Thyroid gland (tissue), 4 donors: ENCODE data around the gene GYPC. TPM values are rescaled to one million over a fixed set of nuclear protein-coding genes. Genes with fewer than 3 reads are reported as not detected.

Source experiments
- DNase-seq, 2 donors: peaks; one replicate each; pipeline ENCODE4 v3.0.0-alpha.2; 2019
- H3K27ac ChIP-seq, 3 donors: fragments of 200-600 bp; sonication (generic); 1 replicate in 2 of 3; 2 replicates in 1 of 3; pipeline ENCODE4 v1.5.1; 2016 to 2019; ENCODE audit warnings: mild to moderate bottlenecking in 1 of 3, moderate library complexity in 1 of 3
- H3K27me3 ChIP-seq: fragments of 200-600 bp; sonication (generic); one replicate; pipeline ENCODE4 v1.5.1; 2019
- H3K36me3 ChIP-seq, 2 donors: fragments of 200-600 bp; sonication (generic); one replicate each; pipeline ENCODE4 v1.5.1; 2016 to 2019
- H3K4me1 ChIP-seq, 2 donors: fragments of 200-600 bp; sonication (generic); one replicate each; pipeline ENCODE4 v1.5.1; 2017 to 2019
- H3K4me3 ChIP-seq, 3 donors: fragments of 200-600 bp; sonication (generic); replicated peaks in 1 of 3; 1 replicate in 2 of 3; 2 replicates in 1 of 3; pipeline ENCODE4 v1.5.1; 2016; ENCODE audit warnings: mild to moderate bottlenecking in 1 of 3
- H3K9me3 ChIP-seq: fragments of 200-600 bp; sonication (generic); one replicate; pipeline ENCODE4 v1.5.1; 2017
- CTCF ChIP-seq, 6 experiments: fragments of 200-600 bp in 3 of 6; fragments of 450-650 bp in 3 of 6; sonication (generic) in 3 of 6; IDR thresholded peaks; one replicate each; pipeline ENCODE4 v1.5.1; 2016 to 2019; ENCODE audit warnings: antibody characterized with exemption in 6 of 6, mild to moderate bottlenecking in 2 of 6, inconsistent platforms in 1 of 6, moderate library complexity in 1 of 6
- POLR2A ChIP-seq, 2 donors: fragments of 450-650 bp; IDR thresholded peaks; one replicate each; pipeline ENCODE4 v1.6.1; 2017; ENCODE audit warnings: antibody characterized with exemption in 2 of 2, mild to moderate bottlenecking in 2 of 2, moderate library complexity in 1 of 2
- WGBS, 2 donors: methylation state at CpG; one replicate each; pipeline ENCODE4 v1.1.5; 2017; 5-methylcytosine and 5-hydroxymethylcytosine counted together
- intact Hi-C: fragments of 100-400 bp; cut with DNase I; formaldehyde crosslinking; loops from one replicate; pipeline ENCODE4 v1.15.1; 2023
- total RNA-seq, 4 donors: library from RNA; depleted of rRNA; stranded (reverse); fragments of >200 nt; gene quantifications; one replicate each; pipeline ENCODE4 v1.2.3, GENCODE V29; 2016

GYPC gene
- total RNA-seq, 4 donors from 2014 or later: 17.1 to 83.6 (median 42.5) TPM

- Histone ChIP-seq H3K27ac (no peak overlapping the region), H3K4me3 (no peak overlapping the region), H3K4me1 (peaks cover 0 to 19% of the 10 kb centered on the region in 2 donors), H3K27me3 (no peaks in the 10 kb centered on the region), H3K9me3 (no peaks in the 10 kb centered on the region), H3K36me3 (no peaks in the 10 kb centered on the region)
- no peak for DNase-seq
- intact Hi-C loops: no loop called here
- no peak for TF ChIP-seq CTCF (IDR thresholded peaks at IDR 0.05)
- TF ChIP-seq POLR2A (IDR thresholded peaks at IDR 0.05): no peak
- 91 to 93% methylated on average over 8 to 10 of the region's 10 CpGs for WGBS, 2 donors
These were observed 5.9 kb downstream of the GYPC start for GRCh38 chr2:126661702-126662500.

GRCh38 chr2:126662621-126663020 lies 6.7 kb downstream of the GYPC start:
- H3K27me3 ChIP-seq: no peaks in the 10 kb centered on the region
- no peak overlapping the region for H3K4me3 ChIP-seq
- WGBS, 2 donors: 77 to 78% methylated on average over 7 of the region's 7 CpGs
- DNase-seq: no peak
- intact Hi-C loops: no loop called here
- no peak overlapping the region for H3K27ac ChIP-seq
- H3K4me1 ChIP-seq: peaks cover 0 to 19% of the 10 kb centered on the region in 2 donors
- no peaks in the 10 kb centered on the region for H3K36me3 ChIP-seq
- TF ChIP-seq CTCF (IDR thresholded peaks at IDR 0.05): no peak
- no peak for TF ChIP-seq POLR2A (IDR thresholded peaks at IDR 0.05)
- no peaks in the 10 kb centered on the region for H3K9me3 ChIP-seq

- intact Hi-C loops: no loop called here
These were observed 7.4 kb downstream of the GYPC start for GRCh38 chr2:126663184-126663963.

GRCh38 chr2:126664234-126664633 lies 8.3 kb downstream of the GYPC start:
- H3K27ac ChIP-seq: no peak overlapping the region
- peaks cover 0 to 19% of the 10 kb centered on the region in 2 donors for H3K4me1 ChIP-seq

More at GRCh38 chr2:126663184-126663963, 7.4 kb downstream of the GYPC start:
- Histone ChIP-seq H3K9me3 (no peaks in the 10 kb centered on the region), H3K4me1 (peaks cover 0 to 19% of the 10 kb centered on the region in 2 donors), H3K36me3 (no peaks in the 10 kb centered on the region), H3K4me3 (no peak overlapping the region), H3K27ac (no peak overlapping the region), H3K27me3 (no peaks in the 10 kb centered on the region)
- no peak for DNase-seq
- TF ChIP-seq POLR2A (IDR thresholded peaks at IDR 0.05) (no peak), CTCF (IDR thresholded peaks at IDR 0.05) (no peak)
- WGBS, 2 donors: 89 to 90% methylated on average over 13 of the region's 13 CpGs

More at GRCh38 chr2:126664234-126664633, 8.3 kb downstream of the GYPC start:
- 83 to 84% methylated on average over 3 of the region's 3 CpGs for WGBS, 2 donors
- no peaks in the 10 kb centered on the region for H3K36me3 ChIP-seq
- intact Hi-C loops: no loop called here
- no peaks in the 10 kb centered on the region for H3K9me3 ChIP-seq
- H3K4me3 ChIP-seq: no peak overlapping the region
- H3K27me3 ChIP-seq: no peaks in the 10 kb centered on the region
- no peak for DNase-seq
- TF ChIP-seq CTCF (IDR thresholded peaks at IDR 0.05): no peak
- TF ChIP-seq POLR2A (IDR thresholded peaks at IDR 0.05): no peak
